GM23338 (cell line): Measurements from ENCODE around the gene EFHD2. TPM values are rescaled to one million over a fixed set of nuclear protein-coding genes. Genes with fewer than 3 reads are reported as not detected.
"Not testable (repeated sequence)": the region's sequence is repeated elsewhere in the genome, so short reads cannot be mapped to it uniquely, and the experiment has no call there.

ENCODE experiments used
- ATAC-seq: fragments of 200-7000 bp; cut with Tn5 transposase; 3 replicates; pipeline ENCODE4 v1.9.1; 2020
- DNase-seq: peaks from one replicate; pipeline ENCODE4 v3.0.0-alpha.2; 2015; ENCODE audit warnings: low spot score
- H2AFZ ChIP-seq: fragments of 200-600 bp; sonication (generic); 2 replicates; pipeline ENCODE4 v1.8.0; 2016; ENCODE audit warnings: antibody characterized with exemption, mild to moderate bottlenecking, moderate library complexity
- H3F3A ChIP-seq: fragments of 200-600 bp; sonication (generic); replicated peaks from 2 replicates; pipeline ENCODE4 v1.8.0; 2017; ENCODE audit warnings: antibody characterized with exemption, mixed run types, low read depth
- H3K27ac ChIP-seq: fragments of 200-600 bp; sonication (generic); 2 replicates; pipeline ENCODE4 v1.6.1; 2016; ENCODE audit warnings: low read depth
- H3K27me3 ChIP-seq: fragments of 200-600 bp; sonication (generic); 2 replicates; pipeline ENCODE4 v1.8.0; 2016; ENCODE audit warnings: mild to moderate bottlenecking, mixed run types, moderate library complexity; ENCODE audit not compliant: insufficient read depth
- H3K36me3 ChIP-seq: fragments of 200-600 bp; sonication (generic); 2 replicates; pipeline ENCODE4 v1.8.0; 2016; ENCODE audit warnings: mild to moderate bottlenecking; ENCODE audit not compliant: insufficient read depth
- H3K4me1 ChIP-seq: fragments of 200-600 bp; sonication (generic); 2 replicates; pipeline ENCODE4 v1.8.0; 2016; ENCODE audit warnings: mild to moderate bottlenecking, moderate library complexity; ENCODE audit not compliant: insufficient read depth
- H3K4me2 ChIP-seq: fragments of 200-600 bp; sonication (generic); 2 replicates; pipeline ENCODE4 v1.7.1; 2017; ENCODE audit warnings: mixed run types
- H3K4me3 ChIP-seq: fragments of 200-600 bp; sonication (generic); 2 replicates; pipeline ENCODE4 v1.6.1; 2016; ENCODE audit warnings: mixed run types
- H3K79me2 ChIP-seq: fragments of 200-600 bp; sonication (generic); replicated peaks from 2 replicates; pipeline ENCODE4 v1.8.0; 2017; ENCODE audit warnings: mild to moderate bottlenecking; ENCODE audit not compliant: insufficient read depth
- H3K9me2 ChIP-seq: fragments of 200-600 bp; sonication (generic); 2 replicates; pipeline ENCODE4 v1.8.0; 2017; ENCODE audit not compliant: insufficient read depth
- H4K20me1 ChIP-seq: fragments of 200-600 bp; sonication (generic); replicated peaks from 2 replicates; pipeline ENCODE4 v1.8.0; 2017; ENCODE audit warnings: mild to moderate bottlenecking; ENCODE audit not compliant: insufficient read depth
- H3K27ac Mint-ChIP-seq: 2 replicates; pipeline ENCODE4 v1.8.0; 2020; ENCODE audit warnings: inconsistent platforms, mild to moderate bottlenecking, moderate library complexity, mixed read lengths
- H3K27me3 Mint-ChIP-seq: 3 replicates; pipeline ENCODE4 v1.8.0; 2022; ENCODE audit warnings: low read depth, mild to moderate bottlenecking, moderate library complexity, mixed read lengths, inconsistent platforms; ENCODE audit not compliant: insufficient read depth, poor library complexity
- H3K36me3 Mint-ChIP-seq: 3 replicates; pipeline ENCODE4 v1.8.0; 2021; ENCODE audit warnings: low read depth, mild to moderate bottlenecking, inconsistent platforms, moderate library complexity, mixed read lengths
- H3K4me1 Mint-ChIP-seq: 3 replicates; pipeline ENCODE4 v1.8.0; 2020; ENCODE audit warnings: mild to moderate bottlenecking, inconsistent platforms, mixed read lengths
- H3K4me3 Mint-ChIP-seq: 3 replicates; pipeline ENCODE4 v1.8.0; 2021; ENCODE audit warnings: moderate library complexity, mild to moderate bottlenecking, inconsistent platforms, mixed read lengths
- H3K9me3 Mint-ChIP-seq: 3 replicates; pipeline ENCODE4 v1.8.0; 2020; ENCODE audit warnings: moderate library complexity, mild to moderate bottlenecking, inconsistent platforms, mixed read lengths
- CREB1 ChIP-seq: fragments of 250-450 bp; sonication (Bioruptor Pico); IDR thresholded peaks from 2 replicates; pipeline ENCODE4 v1.5.0; 2020; ENCODE audit warnings: low read depth, mild to moderate bottlenecking, moderate library complexity
- EZH2 ChIP-seq: fragments of 200-600 bp; sonication (generic); IDR thresholded peaks from one replicate; pipeline ENCODE4 v1.8.0; 2017; ENCODE audit warnings: antibody characterized with exemption, mild to moderate bottlenecking, low read depth; ENCODE audit not compliant: unreplicated experiment
- EZH2phosphoT487 ChIP-seq: fragments of 200-600 bp; sonication (generic); IDR thresholded peaks from one replicate; pipeline ENCODE4 v1.8.1; 2018; ENCODE audit warnings: antibody characterized with exemption; ENCODE audit not compliant: unreplicated experiment
- JUNB ChIP-seq: IDR thresholded peaks from one replicate; pipeline ENCODE4 v1.6.1; 2016; ENCODE audit warnings: antibody characterized with exemption; ENCODE audit not compliant: unreplicated experiment
- NANOG ChIP-seq: IDR thresholded peaks from 2 replicates; pipeline ENCODE4 v1.6.1; 2016; ENCODE audit warnings: antibody characterized with exemption, borderline replicate concordance
- POLR2AphosphoS5 ChIP-seq: IDR thresholded peaks from 2 replicates; pipeline ENCODE4 v1.6.1; 2016; ENCODE audit warnings: antibody characterized with exemption, low read depth
- STAT1 ChIP-seq: IDR thresholded peaks from one replicate; pipeline ENCODE4 v1.6.1; 2016; ENCODE audit warnings: antibody characterized with exemption; ENCODE audit not compliant: unreplicated experiment
- ZNF114 ChIP-seq: fragments of 250-450 bp; sonication (Bioruptor Pico); IDR thresholded peaks from 2 replicates; pipeline ENCODE4 v1.5.0; 2020; ENCODE audit warnings: mild to moderate bottlenecking, moderate library complexity
- ZNF331 ChIP-seq: fragments of 250-450 bp; sonication (Bioruptor Pico); IDR thresholded peaks from 2 replicates; pipeline ENCODE4 v1.5.0; 2020; ENCODE audit warnings: low read depth, mild to moderate bottlenecking, moderate library complexity
- ZNF462 ChIP-seq: fragments of 250-450 bp; sonication (Bioruptor Pico); IDR thresholded peaks from 2 replicates; pipeline ENCODE4 v1.5.0; 2020; ENCODE audit warnings: mild to moderate bottlenecking, moderate library complexity
- polyA plus RNA-seq: library from polyadenylated mRNA; unstranded; fragments of >200 nt; fragmentation: Nextera tagmentation; extraction: Ambion mirVana; gene quantifications from 2 replicates; pipeline ENCODE4 v1.2.1, GENCODE V29; 2016
- total RNA-seq: library from RNA; depleted of rRNA; stranded (reverse); fragments of >200 nt; shearing (Covaris generic); gene quantifications from 2 replicates; pipeline ENCODE4 v1.2.3, GENCODE V29; 2014
- TF ChIP-seq, protein P1 (sequence below): IDR thresholded peaks from 2 replicates; pipeline ENCODE4 v1.6.1; 2016; ENCODE audit warnings: antibody characterized with exemption
- TF ChIP-seq, protein P2 (sequence below), 2 experiments: fragments of 200-600 bp in 1 of 2; sonication (generic) in 1 of 2; conservative IDR thresholded peaks; 2 replicates each; pipeline versions ENCODE4 v1.5.1 to v1.6.1; 2016 to 2017; ENCODE audit warnings: antibody characterized with exemption in 2 of 2, low read depth in 2 of 2, mild to moderate bottlenecking in 2 of 2, moderate library complexity in 1 of 2

EFHD2 gene
- total and polyA plus RNA-seq, 2 experiments from 2014 or later = 22.8 to 23.7 TPM

- not testable (repeated sequence) for ATAC-seq, H3K27ac Mint-ChIP-seq, H3K4me3 Mint-ChIP-seq, H3K4me1 ChIP-seq, H3K36me3 ChIP-seq, H3K27ac ChIP-seq, H3F3A ChIP-seq, H2AFZ ChIP-seq, H3K27me3 Mint-ChIP-seq, H3K79me2 ChIP-seq, H3K4me2 ChIP-seq, H3K4me1 Mint-ChIP-seq, H3K9me2 ChIP-seq, H3K27me3 ChIP-seq, H3K36me3 Mint-ChIP-seq, H3K4me3 ChIP-seq, H3K9me3 Mint-ChIP-seq, H4K20me1 ChIP-seq
- peak; percentile 21 for DNase-seq
Observed at GRCh38 chr1:15466955-15467625, 57.4 kb downstream of the EFHD2 start.

- peaks cover 4% of the 10 kb centered on the region for H3K27me3 Mint-ChIP-seq
- no peak overlapping the region for H3K4me3 Mint-ChIP-seq
- H2AFZ ChIP-seq = no peak overlapping the region
- H3K4me3 ChIP-seq = no peak overlapping the region
- no peak overlapping the region for H3K4me2 ChIP-seq
- no peaks in the 10 kb centered on the region for H3K9me2 ChIP-seq
- H3K36me3 Mint-ChIP-seq = no peaks in the 10 kb centered on the region
- H3K27ac ChIP-seq = no peak overlapping the region
- ATAC-seq = no peak
- DNase-seq = no peak
- no peaks in the 10 kb centered on the region for H3K9me3 Mint-ChIP-seq
- H3K27ac Mint-ChIP-seq = no peak overlapping the region
- H3K79me2 ChIP-seq = no peaks in the 10 kb centered on the region
- H3K27me3 ChIP-seq = no peaks in the 10 kb centered on the region
- H4K20me1 ChIP-seq = no peaks in the 10 kb centered on the region
- no peaks in the 10 kb centered on the region for H3K4me1 Mint-ChIP-seq
- H3K4me1 ChIP-seq = no peaks in the 10 kb centered on the region
- H3F3A ChIP-seq = no peaks in the 10 kb centered on the region
- no peaks in the 10 kb centered on the region for H3K36me3 ChIP-seq
- TF ChIP-seq STAT1 (no peak), ZNF462 (CRISPR knock-in tag) (no peak), POLR2AphosphoS5 (no peak), CREB1 (no peak), ZNF114 (CRISPR knock-in tag) (no peak), JUNB (no peak), NANOG (no peak), ZNF331 (CRISPR knock-in tag) (no peak), EZH2phosphoT487 (no peak), EZH2 (no peak)
- TF ChIP-seq, protein P1, sequence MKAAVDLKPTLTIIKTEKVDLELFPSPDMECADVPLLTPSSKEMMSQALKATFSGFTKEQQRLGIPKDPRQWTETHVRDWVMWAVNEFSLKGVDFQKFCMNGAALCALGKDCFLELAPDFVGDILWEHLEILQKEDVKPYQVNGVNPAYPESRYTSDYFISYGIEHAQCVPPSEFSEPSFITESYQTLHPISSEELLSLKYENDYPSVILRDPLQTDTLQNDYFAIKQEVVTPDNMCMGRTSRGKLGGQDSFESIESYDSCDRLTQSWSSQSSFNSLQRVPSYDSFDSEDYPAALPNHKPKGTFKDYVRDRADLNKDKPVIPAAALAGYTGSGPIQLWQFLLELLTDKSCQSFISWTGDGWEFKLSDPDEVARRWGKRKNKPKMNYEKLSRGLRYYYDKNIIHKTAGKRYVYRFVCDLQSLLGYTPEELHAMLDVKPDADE = no peak
- TF ChIP-seq, protein P2, sequence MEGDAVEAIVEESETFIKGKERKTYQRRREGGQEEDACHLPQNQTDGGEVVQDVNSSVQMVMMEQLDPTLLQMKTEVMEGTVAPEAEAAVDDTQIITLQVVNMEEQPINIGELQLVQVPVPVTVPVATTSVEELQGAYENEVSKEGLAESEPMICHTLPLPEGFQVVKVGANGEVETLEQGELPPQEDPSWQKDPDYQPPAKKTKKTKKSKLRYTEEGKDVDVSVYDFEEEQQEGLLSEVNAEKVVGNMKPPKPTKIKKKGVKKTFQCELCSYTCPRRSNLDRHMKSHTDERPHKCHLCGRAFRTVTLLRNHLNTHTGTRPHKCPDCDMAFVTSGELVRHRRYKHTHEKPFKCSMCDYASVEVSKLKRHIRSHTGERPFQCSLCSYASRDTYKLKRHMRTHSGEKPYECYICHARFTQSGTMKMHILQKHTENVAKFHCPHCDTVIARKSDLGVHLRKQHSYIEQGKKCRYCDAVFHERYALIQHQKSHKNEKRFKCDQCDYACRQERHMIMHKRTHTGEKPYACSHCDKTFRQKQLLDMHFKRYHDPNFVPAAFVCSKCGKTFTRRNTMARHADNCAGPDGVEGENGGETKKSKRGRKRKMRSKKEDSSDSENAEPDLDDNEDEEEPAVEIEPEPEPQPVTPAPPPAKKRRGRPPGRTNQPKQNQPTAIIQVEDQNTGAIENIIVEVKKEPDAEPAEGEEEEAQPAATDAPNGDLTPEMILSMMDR (conservative IDR thresholded peaks at IDR 0.05; ENCODE audit: low read depth in 2 of 2) = no peak
Observed at GRCh38 chr1:15468145-15468544, 58.5 kb downstream of the EFHD2 start.
